WI38 (cell line): ENCODE results near the gene TTC28.

Experiments used
- H3K4me3 ChIP-seq: 2 replicates; pipeline ENCODE4 v1.5.1; 2011; ENCODE audit warnings: low read depth, mild to moderate bottlenecking, control low read depth, low read length
- CTCF ChIP-seq: IDR thresholded peaks from 2 replicates; pipeline ENCODE4 v1.5.1; 2012; ENCODE audit warnings: low read depth, mild to moderate bottlenecking, control low read depth, low read length

Gene TTC28

GRCh38 chr22:28183078-28183860 lies 496.4 kb downstream of the TTC28 start:
- TF ChIP-seq CTCF, result no peak
- no peak overlapping the region for H3K4me3 ChIP-seq

GRCh38 chr22:28180804-28181731 lies 498.6 kb downstream of the TTC28 start:
- H3K4me3 ChIP-seq, result no peak overlapping the region
- no peak for TF ChIP-seq CTCF

DNA sequence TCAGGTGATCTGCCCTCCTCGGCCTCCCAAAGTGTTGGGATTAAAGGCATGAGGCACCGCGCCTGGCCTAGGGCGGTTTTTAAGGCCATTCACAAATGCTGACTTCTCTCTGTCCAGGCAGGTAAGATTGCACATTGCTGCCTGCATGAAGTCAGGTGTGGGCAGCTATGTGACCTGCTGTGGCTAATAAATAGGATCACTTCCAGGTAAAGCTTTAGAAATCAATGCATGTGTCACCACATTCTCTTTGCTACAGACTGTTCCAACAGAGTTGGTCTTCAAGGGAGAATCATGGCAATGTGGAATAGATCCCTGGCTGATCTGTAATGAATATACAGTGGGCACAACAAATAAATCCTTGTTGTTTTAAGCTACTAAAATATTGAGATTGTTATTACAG lies 500.2 kb downstream of the TTC28 start:
- no peak overlapping the region for H3K4me3 ChIP-seq
- TF ChIP-seq CTCF, result no peak

GRCh38 chr22:28175730-28176492 lies 503.7 kb downstream of the TTC28 start:
- H3K4me3 ChIP-seq, result no peak overlapping the region
- no peak for TF ChIP-seq CTCF

DNA sequence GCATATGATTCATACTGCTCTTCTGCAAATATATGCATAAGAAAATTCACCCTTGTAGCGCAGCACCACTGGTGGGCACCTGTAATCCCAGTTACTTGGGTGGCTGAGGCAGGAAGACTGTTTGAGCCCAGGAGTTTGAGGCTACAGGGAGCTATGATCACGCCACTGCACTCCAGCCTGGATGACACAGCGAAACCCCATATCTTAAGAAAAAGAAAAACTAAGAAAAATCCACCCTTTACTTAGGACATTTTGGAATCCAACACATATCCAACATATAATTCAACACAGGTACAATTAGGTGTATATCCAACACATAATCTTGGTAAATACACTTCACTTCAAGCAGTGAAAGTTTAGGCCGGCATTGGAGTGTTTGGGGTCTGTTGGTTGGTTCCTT lies 505.1 kb downstream of the TTC28 start:
- no peak overlapping the region for H3K4me3 ChIP-seq
- no peak for TF ChIP-seq CTCF

DNA sequence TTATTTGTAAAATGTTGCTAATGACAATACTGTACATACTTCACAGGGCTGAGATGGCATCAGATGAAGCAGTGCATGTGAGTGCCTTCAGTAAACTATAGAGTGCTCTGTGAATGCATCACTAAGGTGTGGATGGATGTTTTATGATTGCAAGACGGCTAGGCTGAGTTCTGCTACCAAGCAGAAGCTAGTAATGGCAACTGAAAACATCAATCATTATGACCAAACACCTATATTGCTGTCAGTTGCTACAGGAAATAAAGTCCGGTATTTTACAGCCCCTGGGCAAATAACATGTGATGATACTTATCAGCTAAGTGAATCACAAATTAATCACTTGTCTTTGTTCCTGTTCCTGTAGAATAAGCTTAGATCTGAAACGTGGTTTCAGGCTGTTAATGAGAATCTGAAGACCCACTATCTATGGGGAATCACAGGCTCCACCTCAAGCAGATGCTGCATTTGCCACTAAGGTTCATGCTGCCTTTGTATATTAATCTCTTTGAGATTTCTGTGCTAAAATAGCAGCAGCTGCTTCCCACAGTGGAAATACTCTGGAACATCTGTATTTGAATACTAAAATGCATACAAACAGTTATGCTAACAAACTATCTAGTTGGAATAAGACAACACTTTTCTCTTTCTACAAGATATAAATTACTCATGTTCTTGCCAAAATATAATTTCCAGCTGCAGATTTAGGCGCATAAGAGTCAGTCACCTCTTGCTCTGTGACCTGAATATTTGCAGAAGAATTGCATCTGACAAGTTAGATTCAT lies 506.6 kb downstream of the TTC28 start:
- no peak overlapping the region for H3K4me3 ChIP-seq

More for the DNA sequence above, 506.6 kb downstream of the TTC28 start:
- no peak for TF ChIP-seq CTCF
